Mesodermal cell (in vitro differentiated cells): ENCODE data around the gene UBE2V1.
"Not testable (repeated sequence)": the region's sequence is repeated elsewhere in the genome, so short reads cannot be mapped to it uniquely, and the experiment has no call there.

Experiments used
- H3K27ac ChIP-seq: 2 replicates; pipeline ENCODE4 v1.7.0; 2013; ENCODE audit warnings: mild to moderate bottlenecking, low read depth, low read length, moderate library complexity; ENCODE audit not compliant: severe bottlenecking
- H3K36me3 ChIP-seq: 2 replicates; pipeline ENCODE4 v1.7.1; 2013; ENCODE audit warnings: mild to moderate bottlenecking, low read length, moderate library complexity; ENCODE audit not compliant: control insufficient read depth, insufficient read depth
- H3K4me1 ChIP-seq: one replicate; pipeline ENCODE4 v1.7.1; 2013; ENCODE audit warnings: mild to moderate bottlenecking, low read length; ENCODE audit not compliant: insufficient read depth, control insufficient read depth, poor library complexity, severe bottlenecking
- H3K4me3 ChIP-seq: 2 replicates; pipeline ENCODE4 v1.7.0; 2013; ENCODE audit warnings: low read length, control low read depth, mild to moderate bottlenecking; ENCODE audit not compliant: insufficient read depth, poor library complexity, severe bottlenecking; ENCODE audit errors: extremely low read depth
- H3K9me3 ChIP-seq: 2 replicates; pipeline ENCODE4 v1.7.1; 2013; ENCODE audit warnings: mild to moderate bottlenecking, low read length, moderate library complexity; ENCODE audit not compliant: control insufficient read depth
- WGBS, 2 experiments: methylation state at CpG; one replicate each; pipeline ENCODE4 v1.1.5; 2013; ENCODE audit warnings: missing lambda C conversion rate in 2 of 2; ENCODE audit not compliant: insufficient coverage in 2 of 2; 5-methylcytosine and 5-hydroxymethylcytosine counted together

The UBE2V1 gene

GRCh38 chr20:50102551-50102950, 10.4 kb downstream of the UBE2V1 start:
- peaks cover 55% of the 10 kb centered on the region for H3K36me3 ChIP-seq
- not testable (repeated sequence) for H3K9me3 ChIP-seq, H3K4me3 ChIP-seq, H3K27ac ChIP-seq
- peaks cover 14% of the 10 kb centered on the region for H3K4me1 ChIP-seq
- 96 to 97% methylated on average over 11 to 14 of the region's 14 CpGs for WGBS, 2 experiments

GRCh38 chr20:50101887-50102286, 11.1 kb downstream of the UBE2V1 start:
- Histone ChIP-seq H3K9me3 (no peaks in the 10 kb centered on the region), H3K36me3 (peaks cover 61% of the 10 kb centered on the region), H3K27ac (no peak overlapping the region), H3K4me1 (peaks cover 12% of the 10 kb centered on the region), H3K4me3 (no peak overlapping the region)
- 97 to 100% methylated on average over 3 of the region's 4 CpGs for WGBS, 2 experiments

GRCh38 chr20:50101281-50101680, 11.7 kb downstream of the UBE2V1 start:
- H3K27ac ChIP-seq = no peak overlapping the region
- H3K36me3 ChIP-seq = peaks cover 64% of the 10 kb centered on the region
- WGBS, 2 experiments = no CpG with 5 or more reads among the region's 2 CpGs
- H3K9me3 ChIP-seq = no peaks in the 10 kb centered on the region
- peaks cover 12% of the 10 kb centered on the region for H3K4me1 ChIP-seq
- H3K4me3 ChIP-seq = no peak overlapping the region

GRCh38 chr20:50100552-50100951, 12.4 kb downstream of the UBE2V1 start:
- no peak overlapping the region for H3K4me3 ChIP-seq
- no peaks in the 10 kb centered on the region for H3K9me3 ChIP-seq
- no peak overlapping the region for H3K27ac ChIP-seq
- peaks cover 12% of the 10 kb centered on the region for H3K4me1 ChIP-seq
- peaks cover 72% of the 10 kb centered on the region for H3K36me3 ChIP-seq

- peaks cover 76% of the 10 kb centered on the region for H3K36me3 ChIP-seq
- H3K9me3 ChIP-seq = no peaks in the 10 kb centered on the region
- H3K27ac ChIP-seq = no peak overlapping the region
- H3K4me3 ChIP-seq = no peak overlapping the region
- H3K4me1 ChIP-seq = peaks cover 12% of the 10 kb centered on the region
- 78 to 82% methylated on average over 5 of the region's 5 CpGs for WGBS, 2 experiments
These were observed 13.4 kb downstream of the UBE2V1 start for GRCh38 chr20:50099565-50099991.

GRCh38 chr20:50099113-50099512, 13.8 kb downstream of the UBE2V1 start:
- Histone ChIP-seq H3K4me3 (no peak overlapping the region), H3K27ac (no peak overlapping the region), H3K4me1 (peaks cover 12% of the 10 kb centered on the region), H3K36me3 (peaks cover 78% of the 10 kb centered on the region), H3K9me3 (no peaks in the 10 kb centered on the region)
- no CpG with 5 or more reads among the region's 1 CpG for WGBS, 2 experiments

GRCh38 chr20:50098259-50098658, 14.7 kb downstream of the UBE2V1 start:
- 89 to 93% methylated on average over 2 of the region's 2 CpGs for WGBS, 2 experiments
- no peak overlapping the region for H3K27ac ChIP-seq
- H3K4me1 ChIP-seq = peaks cover 8% of the 10 kb centered on the region
- peaks cover 81% of the 10 kb centered on the region for H3K36me3 ChIP-seq
- no peak overlapping the region for H3K4me3 ChIP-seq
- H3K9me3 ChIP-seq = no peaks in the 10 kb centered on the region

GRCh38 chr20:50097843-50098242, 15.1 kb downstream of the UBE2V1 start:
- WGBS, 2 experiments = 93 to 96% methylated on average over 2 to 3 of the region's 4 CpGs
- peaks cover 4% of the 10 kb centered on the region for H3K4me1 ChIP-seq
- H3K4me3 ChIP-seq = no peak overlapping the region
- no peaks in the 10 kb centered on the region for H3K9me3 ChIP-seq
- H3K36me3 ChIP-seq = peaks cover 80% of the 10 kb centered on the region
- H3K27ac ChIP-seq = no peak overlapping the region

- Histone ChIP-seq H3K4me3 (no peak overlapping the region), H3K4me1 (no peaks in the 10 kb centered on the region), H3K36me3 (peaks cover 79% of the 10 kb centered on the region), H3K27ac (no peak overlapping the region), H3K9me3 (no peaks in the 10 kb centered on the region)
- 93 to 100% methylated on average over 1 to 2 of the region's 3 CpGs for WGBS, 2 experiments
These were observed 16.7 kb downstream of the UBE2V1 start for GRCh38 chr20:50096237-50096636.

- WGBS, 2 experiments = 93 to 94% methylated on average over 4 of the region's 4 CpGs
- Histone ChIP-seq H3K4me1 (no peaks in the 10 kb centered on the region), H3K4me3 (no peak overlapping the region), H3K9me3 (no peaks in the 10 kb centered on the region), H3K27ac (no peak overlapping the region), H3K36me3 (peaks cover 82% of the 10 kb centered on the region)
These were observed 17.4 kb downstream of the UBE2V1 start for GRCh38 chr20:50095476-50096078.

GRCh38 chr20:50094522-50094921, 18.4 kb downstream of the UBE2V1 start:
- Histone ChIP-seq H3K27ac (no peak overlapping the region), H3K36me3 (peaks cover 86% of the 10 kb centered on the region), H3K4me3 (no peak overlapping the region), H3K4me1 (no peaks in the 10 kb centered on the region), H3K9me3 (no peaks in the 10 kb centered on the region)
- 92 to 100% methylated on average over 2 to 3 of the region's 4 CpGs for WGBS, 2 experiments
